Sigmoid colon (tissue), 4 donors: Measurements from ENCODE around the gene HORMAD2.

Source experiments
- POLR2AphosphoS5 ChIP-seq, 4 donors: sonication (generic); formaldehyde crosslinking; IDR thresholded peaks; one replicate each; pipeline ENCODE4 v1.6.1; 2017; ENCODE audit warnings: antibody characterized with exemption in 4 of 4
- TF ChIP-seq, protein P1 (sequence below), 4 experiments: fragments of 450-650 bp in 3 of 4; fragments of 200-600 bp in 1 of 4; IDR thresholded peaks; one replicate each; pipeline ENCODE4 v1.5.1; 2016 to 2019; ENCODE audit warnings: antibody characterized with exemption in 4 of 4, mild to moderate bottlenecking in 3 of 4, moderate library complexity in 2 of 4

DNA sequence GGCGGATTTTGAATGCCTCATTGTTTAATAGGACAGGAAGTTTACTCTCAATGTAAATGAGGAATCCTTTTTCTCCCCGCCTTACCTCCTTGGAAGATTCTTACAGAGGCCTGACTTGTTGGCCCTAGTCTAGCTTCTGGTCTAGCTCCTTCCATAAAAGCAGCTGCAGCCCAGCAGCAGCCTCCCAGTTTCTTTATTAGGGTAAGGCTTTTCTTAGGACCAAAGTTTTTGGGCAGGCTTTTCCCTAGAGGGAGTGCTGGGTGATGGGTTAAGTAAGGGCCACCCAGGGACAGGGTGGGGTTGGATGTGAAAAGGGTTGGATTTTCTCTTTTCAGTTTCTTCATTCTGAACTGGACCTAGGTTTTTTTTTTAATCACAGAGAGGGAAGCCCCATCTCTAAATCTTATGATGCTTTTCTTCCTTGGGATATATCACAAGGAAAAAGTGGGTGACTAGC, 116.6 kb downstream of the HORMAD2 start:
- TF ChIP-seq, protein P1, sequence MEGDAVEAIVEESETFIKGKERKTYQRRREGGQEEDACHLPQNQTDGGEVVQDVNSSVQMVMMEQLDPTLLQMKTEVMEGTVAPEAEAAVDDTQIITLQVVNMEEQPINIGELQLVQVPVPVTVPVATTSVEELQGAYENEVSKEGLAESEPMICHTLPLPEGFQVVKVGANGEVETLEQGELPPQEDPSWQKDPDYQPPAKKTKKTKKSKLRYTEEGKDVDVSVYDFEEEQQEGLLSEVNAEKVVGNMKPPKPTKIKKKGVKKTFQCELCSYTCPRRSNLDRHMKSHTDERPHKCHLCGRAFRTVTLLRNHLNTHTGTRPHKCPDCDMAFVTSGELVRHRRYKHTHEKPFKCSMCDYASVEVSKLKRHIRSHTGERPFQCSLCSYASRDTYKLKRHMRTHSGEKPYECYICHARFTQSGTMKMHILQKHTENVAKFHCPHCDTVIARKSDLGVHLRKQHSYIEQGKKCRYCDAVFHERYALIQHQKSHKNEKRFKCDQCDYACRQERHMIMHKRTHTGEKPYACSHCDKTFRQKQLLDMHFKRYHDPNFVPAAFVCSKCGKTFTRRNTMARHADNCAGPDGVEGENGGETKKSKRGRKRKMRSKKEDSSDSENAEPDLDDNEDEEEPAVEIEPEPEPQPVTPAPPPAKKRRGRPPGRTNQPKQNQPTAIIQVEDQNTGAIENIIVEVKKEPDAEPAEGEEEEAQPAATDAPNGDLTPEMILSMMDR (IDR thresholded peaks at IDR 0.05) = no peak
- TF ChIP-seq POLR2AphosphoS5 (IDR thresholded peaks at IDR 0.05) = no peak
